Activated CD8-positive, alpha-beta memory T cell treated with anti-CD3 and anti-CD28 coated beads for 36 hours (primary cell): ENCODE measurements around the gene BEND3. TPM values are rescaled to one million over a fixed set of nuclear protein-coding genes. Genes with fewer than 3 reads are reported as not detected.

Experiments used
- total RNA-seq, 2 experiments: library from RNA; stranded (reverse); gene quantifications; one replicate each; pipeline ENCODE4 v1.2.3, GENCODE V29; 2021

Gene BEND3
- total RNA-seq, 2 experiments from 2014 or later: 8.7 to 9.0 TPM

Other genes with a start within 250 kb of the BEND3 start
- gene CD24, start 140.8 kb downstream of the BEND3 start, total RNA-seq: under 1 TPM; 0.38 to 0.46 TPM
- 10 to 100 TPM; 16.0 to 17.5 TPM for gene MTRES1, start 87.3 kb downstream of the BEND3 start, total RNA-seq